ENCODE measurements around the gene TRPV2.
A peak's percentile ranks its signal among the peaks of the same experiment; 100 is the strongest.

TRPV2 gene

GRCh38 chr17:16432017-16432416, 16.6 kb downstream of the TRPV2 start:
- H2AK5ac ChIP-seq (ENCODE audit: low read depth, low read length): peak overlapping the region; percentile 69
- peak overlapping the region; percentile 42 for H2BK15ac ChIP-seq (ENCODE audit: low read length)
- H3K79me1 ChIP-seq (ENCODE audit: low read depth, low read length): no peaks in the 10 kb centered on the region
- peak overlapping the region; percentile 50 for H3K18ac ChIP-seq (ENCODE audit: low read length)
- H4K8ac ChIP-seq (ENCODE audit: low read depth, low read length): no peak overlapping the region
- no peak overlapping the region for H2AFZ ChIP-seq (ENCODE audit: low read length)
- H3K27ac ChIP-seq (replicated peaks; ENCODE audit: low read length): no peak overlapping the region
- H3K14ac ChIP-seq (ENCODE audit: low read length): no peak overlapping the region
- no peak overlapping the region for H3K4ac ChIP-seq (ENCODE audit: low read length)
- WGBS, 2 donors (ENCODE audit: extremely low coverage in 2 of 2, insufficient read length in 2 of 2, insufficient replicate concordance in 1 of 2): no CpG with 5 or more reads among the region's 15 CpGs
- no peak overlapping the region for H3K4me2 ChIP-seq (ENCODE audit: insufficient read depth, low read length, poor library complexity, severe bottlenecking)
- peaks cover 3% of the 10 kb centered on the region in 2 donors for H3K4me1 ChIP-seq (ENCODE audit: control insufficient read depth in 2 of 2, insufficient read depth in 1 of 2, low read depth in 1 of 2, low read length in 2 of 2)
- H3K36me3 ChIP-seq (replicated peaks in 1 of 2; ENCODE audit: control insufficient read depth in 2 of 2, insufficient read depth in 2 of 2, low read length in 2 of 2): no peaks in the 10 kb centered on the region
- H4K91ac ChIP-seq (ENCODE audit: low read depth, low read length, poor library complexity): peak overlapping the region; percentile 57
- H3K9me3 ChIP-seq (replicated peaks in 1 of 2; ENCODE audit: control insufficient read depth in 2 of 2, insufficient read depth in 1 of 2, low read depth in 1 of 2, low read length in 2 of 2): no peaks in the 10 kb centered on the region
- H2BK120ac ChIP-seq (ENCODE audit: low read depth, low read length): no peak overlapping the region
- DNase-seq (ENCODE audit: low spot score): no peak
- H3K4me3 ChIP-seq (ENCODE audit: low read length in 2 of 2): no peak overlapping the region
- H3K23ac ChIP-seq (ENCODE audit: low read depth, low read length, poor library complexity): peak overlapping the region; percentile 56
- no peak overlapping the region for H3K9ac ChIP-seq (ENCODE audit: low read depth, low read length, poor library complexity)
- H3K27me3 ChIP-seq (ENCODE audit: control insufficient read depth in 3 of 3, insufficient read depth in 3 of 3, low read depth in 1 of 3, low read length in 3 of 3): peaks cover 0 to 4% (median 0%) of the 10 kb centered on the region in 3 experiments
- H2BK5ac ChIP-seq (ENCODE audit: low read length): no peak overlapping the region
- H2BK12ac ChIP-seq (ENCODE audit: low read length): peak overlapping the region; percentile 23

GRCh38 chr17:16433514-16433913, 18.1 kb downstream of the TRPV2 start:
- Histone ChIP-seq H2AK5ac (ENCODE audit: low read depth, low read length) (peak overlapping the region; percentile 49), H3K9me3 (replicated peaks in 1 of 2; ENCODE audit: control insufficient read depth in 2 of 2, insufficient read depth in 1 of 2, low read depth in 1 of 2, low read length in 2 of 2) (no peaks in the 10 kb centered on the region), H3K36me3 (replicated peaks in 1 of 2; ENCODE audit: control insufficient read depth in 2 of 2, insufficient read depth in 2 of 2, low read length in 2 of 2) (no peaks in the 10 kb centered on the region), H3K4ac (ENCODE audit: low read length) (no peak overlapping the region), H3K4me1 (ENCODE audit: control insufficient read depth in 2 of 2, insufficient read depth in 1 of 2, low read depth in 1 of 2, low read length in 2 of 2) (peaks cover 6 to 7% of the 10 kb centered on the region in 2 donors), H3K27ac (replicated peaks; ENCODE audit: low read length) (no peak overlapping the region), H3K18ac (ENCODE audit: low read length) (no peak overlapping the region), H3K79me1 (ENCODE audit: low read depth, low read length) (no peaks in the 10 kb centered on the region), H3K9ac (ENCODE audit: low read depth, low read length, poor library complexity) (no peak overlapping the region), H4K8ac (ENCODE audit: low read depth, low read length) (no peak overlapping the region), H3K4me2 (ENCODE audit: insufficient read depth, low read length, poor library complexity, severe bottlenecking) (no peak overlapping the region), H3K27me3 (ENCODE audit: control insufficient read depth in 3 of 3, insufficient read depth in 3 of 3, low read depth in 1 of 3, low read length in 3 of 3) (peaks cover 0 to 4% (median 0%) of the 10 kb centered on the region in 3 experiments), H4K91ac (ENCODE audit: low read depth, low read length, poor library complexity) (no peak overlapping the region), H3K14ac (ENCODE audit: low read length) (no peak overlapping the region), H2BK5ac (ENCODE audit: low read length) (no peak overlapping the region), H2BK12ac (ENCODE audit: low read length) (peak overlapping the region; percentile 59), H2BK120ac (ENCODE audit: low read depth, low read length) (no peak overlapping the region), H3K23ac (ENCODE audit: low read depth, low read length, poor library complexity) (no peak overlapping the region), H3K4me3 (ENCODE audit: low read length in 2 of 2) (no peak overlapping the region), H2AFZ (ENCODE audit: low read length) (no peak overlapping the region), H2BK15ac (ENCODE audit: low read length) (no peak overlapping the region)
- no peak for DNase-seq (ENCODE audit: low spot score)
- WGBS, 2 donors (ENCODE audit: extremely low coverage in 2 of 2, insufficient read length in 2 of 2, insufficient replicate concordance in 1 of 2): no CpG with 5 or more reads among the region's 5 CpGs

GRCh38 chr17:16434662-16435061, 19.3 kb downstream of the TRPV2 start:
- no CpG with 5 or more reads among the region's 8 CpGs for WGBS, 2 donors (ENCODE audit: extremely low coverage in 2 of 2, insufficient read length in 2 of 2, insufficient replicate concordance in 1 of 2)
- Histone ChIP-seq H3K23ac (ENCODE audit: low read depth, low read length, poor library complexity) (no peak overlapping the region), H3K4me3 (ENCODE audit: low read length in 2 of 2) (no peak overlapping the region), H3K27me3 (ENCODE audit: control insufficient read depth in 3 of 3, insufficient read depth in 3 of 3, low read depth in 1 of 3, low read length in 3 of 3) (peaks cover 0 to 4% (median 0%) of the 10 kb centered on the region in 3 experiments), H3K9me3 (replicated peaks in 1 of 2; ENCODE audit: control insufficient read depth in 2 of 2, insufficient read depth in 1 of 2, low read depth in 1 of 2, low read length in 2 of 2) (no peaks in the 10 kb centered on the region), H2AFZ (ENCODE audit: low read length) (peak overlapping the region; percentile 56), H3K18ac (ENCODE audit: low read length) (peak overlapping the region; percentile 48), H4K91ac (ENCODE audit: low read depth, low read length, poor library complexity) (no peak overlapping the region), H2BK15ac (ENCODE audit: low read length) (peak overlapping the region; percentile 95), H4K8ac (ENCODE audit: low read depth, low read length) (no peak overlapping the region), H3K4me1 (ENCODE audit: control insufficient read depth in 2 of 2, insufficient read depth in 1 of 2, low read depth in 1 of 2, low read length in 2 of 2) (peaks cover 6 to 9% of the 10 kb centered on the region in 2 donors), H3K79me1 (ENCODE audit: low read depth, low read length) (peaks cover 2% of the 10 kb centered on the region), H2AK5ac (ENCODE audit: low read depth, low read length) (peak overlapping the region; percentile 92), H2BK120ac (ENCODE audit: low read depth, low read length) (no peak overlapping the region), H3K4me2 (ENCODE audit: insufficient read depth, low read length, poor library complexity, severe bottlenecking) (no peak overlapping the region), H3K9ac (ENCODE audit: low read depth, low read length, poor library complexity) (peak overlapping the region; percentile 73), H3K36me3 (replicated peaks in 1 of 2; ENCODE audit: control insufficient read depth in 2 of 2, insufficient read depth in 2 of 2, low read length in 2 of 2) (peaks cover 0 to 2% of the 10 kb centered on the region in 2 donors), H3K27ac (replicated peaks; ENCODE audit: low read length) (no peak overlapping the region), H2BK12ac (ENCODE audit: low read length) (peak overlapping the region; percentile 43), H2BK5ac (ENCODE audit: low read length) (peak overlapping the region; percentile 78), H3K4ac (ENCODE audit: low read length) (no peak overlapping the region), H3K14ac (ENCODE audit: low read length) (no peak overlapping the region)
- DNase-seq (ENCODE audit: low spot score): no peak

- no CpG with 5 or more reads among the region's 14 CpGs for WGBS, 2 donors (ENCODE audit: extremely low coverage in 2 of 2, insufficient read length in 2 of 2, insufficient replicate concordance in 1 of 2)
- Histone ChIP-seq H3K27me3 (ENCODE audit: control insufficient read depth in 3 of 3, insufficient read depth in 3 of 3, low read depth in 1 of 3, low read length in 3 of 3) (peaks cover 0 to 4% (median 0%) of the 10 kb centered on the region in 3 experiments), H3K4ac (ENCODE audit: low read length) (no peak overlapping the region), H2AK5ac (ENCODE audit: low read depth, low read length) (peak overlapping the region; percentile 71), H3K27ac (replicated peaks; ENCODE audit: low read length) (no peak overlapping the region), H3K4me3 (ENCODE audit: low read length in 2 of 2) (no peak overlapping the region), H3K14ac (ENCODE audit: low read length) (no peak overlapping the region), H3K9ac (ENCODE audit: low read depth, low read length, poor library complexity) (peak overlapping the region; percentile 24), H4K91ac (ENCODE audit: low read depth, low read length, poor library complexity) (peak overlapping the region; percentile 65), H2BK12ac (ENCODE audit: low read length) (peak overlapping the region; percentile 8), H4K8ac (ENCODE audit: low read depth, low read length) (no peak overlapping the region), H3K79me1 (ENCODE audit: low read depth, low read length) (peaks cover 5% of the 10 kb centered on the region), H3K4me2 (ENCODE audit: insufficient read depth, low read length, poor library complexity, severe bottlenecking) (no peak overlapping the region), H2AFZ (ENCODE audit: low read length) (peak overlapping the region; percentile 25), H2BK15ac (ENCODE audit: low read length) (peak overlapping the region; percentile 95), H3K36me3 (replicated peaks in 1 of 2; ENCODE audit: control insufficient read depth in 2 of 2, insufficient read depth in 2 of 2, low read length in 2 of 2) (peaks cover 10 to 18% of the 10 kb centered on the region in 2 donors), H3K23ac (ENCODE audit: low read depth, low read length, poor library complexity) (no peak overlapping the region), H3K4me1 (ENCODE audit: control insufficient read depth in 2 of 2, insufficient read depth in 1 of 2, low read depth in 1 of 2, low read length in 2 of 2) (peaks cover 14 to 16% of the 10 kb centered on the region in 2 donors), H2BK5ac (ENCODE audit: low read length) (peak overlapping the region; percentile 31), H2BK120ac (ENCODE audit: low read depth, low read length) (no peak overlapping the region), H3K9me3 (replicated peaks in 1 of 2; ENCODE audit: control insufficient read depth in 2 of 2, insufficient read depth in 1 of 2, low read depth in 1 of 2, low read length in 2 of 2) (no peaks in the 10 kb centered on the region), H3K18ac (ENCODE audit: low read length) (peak overlapping the region; percentile 39)
- no peak for DNase-seq (ENCODE audit: low spot score)
These were observed 20.8 kb downstream of the TRPV2 start for GRCh38 chr17:16435925-16436886.
